ENCODE results near the gene SV2C. TPM values are rescaled to one million over a fixed set of nuclear protein-coding genes. Genes with fewer than 3 reads are reported as not detected.

SV2C gene
- total RNA-seq, 1 donor from 2014 or later = 3.4 TPM

DNA sequence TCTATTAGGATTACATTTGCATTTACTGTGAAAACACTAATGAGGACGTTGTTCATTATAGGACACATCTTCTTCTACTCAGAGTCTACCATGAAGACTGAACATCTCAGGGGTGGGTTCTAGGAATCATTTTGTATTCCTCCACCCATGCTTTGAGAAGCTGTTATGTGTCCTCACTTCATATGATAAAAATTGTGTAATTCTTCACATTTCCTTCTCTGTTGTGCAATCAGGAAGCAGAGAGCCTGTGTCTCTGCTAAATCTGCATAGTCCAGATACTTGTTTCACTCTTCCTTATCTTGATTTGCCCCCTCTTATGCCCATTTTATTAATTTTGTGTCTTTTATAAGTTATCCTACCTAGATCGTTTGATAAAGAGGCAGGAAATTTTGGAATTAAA lies 222.1 kb downstream of the SV2C start:
- H3K9me3 ChIP-seq = no peaks in the 10 kb centered on the region
- no peaks in the 10 kb centered on the region for H3K27me3 ChIP-seq
- no peak overlapping the region for H3K27ac ChIP-seq
- intact Hi-C loops (cut with DNase I) = no loop called here
- DNase-seq (ENCODE audit: extremely low spot score in 2 of 2) = no peak
- TF ChIP-seq POLR2AphosphoS5 (IDR thresholded peaks at IDR 0.05; ENCODE audit: insufficient read depth in 1 of 2, low read depth in 1 of 2) (no peak), POLR2A (IDR thresholded peaks at IDR 0.05) (no peak)
- TF ChIP-seq, protein P1, sequence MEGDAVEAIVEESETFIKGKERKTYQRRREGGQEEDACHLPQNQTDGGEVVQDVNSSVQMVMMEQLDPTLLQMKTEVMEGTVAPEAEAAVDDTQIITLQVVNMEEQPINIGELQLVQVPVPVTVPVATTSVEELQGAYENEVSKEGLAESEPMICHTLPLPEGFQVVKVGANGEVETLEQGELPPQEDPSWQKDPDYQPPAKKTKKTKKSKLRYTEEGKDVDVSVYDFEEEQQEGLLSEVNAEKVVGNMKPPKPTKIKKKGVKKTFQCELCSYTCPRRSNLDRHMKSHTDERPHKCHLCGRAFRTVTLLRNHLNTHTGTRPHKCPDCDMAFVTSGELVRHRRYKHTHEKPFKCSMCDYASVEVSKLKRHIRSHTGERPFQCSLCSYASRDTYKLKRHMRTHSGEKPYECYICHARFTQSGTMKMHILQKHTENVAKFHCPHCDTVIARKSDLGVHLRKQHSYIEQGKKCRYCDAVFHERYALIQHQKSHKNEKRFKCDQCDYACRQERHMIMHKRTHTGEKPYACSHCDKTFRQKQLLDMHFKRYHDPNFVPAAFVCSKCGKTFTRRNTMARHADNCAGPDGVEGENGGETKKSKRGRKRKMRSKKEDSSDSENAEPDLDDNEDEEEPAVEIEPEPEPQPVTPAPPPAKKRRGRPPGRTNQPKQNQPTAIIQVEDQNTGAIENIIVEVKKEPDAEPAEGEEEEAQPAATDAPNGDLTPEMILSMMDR (IDR thresholded peaks at IDR 0.05) = no peak
- no peak overlapping the region for H3K4me3 ChIP-seq
- no peaks in the 10 kb centered on the region for H3K4me1 ChIP-seq
- no peaks in the 10 kb centered on the region for H3K36me3 ChIP-seq

DNA sequence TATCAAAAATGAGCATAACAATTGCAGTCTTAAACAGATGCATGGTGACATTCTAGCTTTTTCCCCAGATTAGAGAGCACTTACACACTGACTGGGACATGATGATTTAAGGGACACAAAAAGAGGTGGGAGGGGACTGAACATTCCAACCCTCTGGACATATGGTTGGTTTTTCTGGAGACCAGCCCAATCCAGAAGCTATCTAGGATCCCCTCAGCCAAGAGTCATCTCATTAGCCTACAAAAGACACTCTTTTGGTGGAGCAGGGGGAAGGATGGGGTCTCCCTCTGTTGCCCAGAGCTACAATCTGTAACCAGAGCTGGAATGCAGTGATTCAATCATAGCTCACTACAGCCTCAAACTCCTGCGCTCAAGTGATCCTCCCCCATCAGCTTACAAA lies 222.6 kb downstream of the SV2C start:
- Histone ChIP-seq H3K4me1 (no peaks in the 10 kb centered on the region), H3K9me3 (no peaks in the 10 kb centered on the region), H3K27me3 (no peaks in the 10 kb centered on the region), H3K4me3 (no peak overlapping the region), H3K36me3 (no peaks in the 10 kb centered on the region), H3K27ac (no peak overlapping the region)
- intact Hi-C loops (cut with DNase I) = no loop called here
- TF ChIP-seq POLR2AphosphoS5 (IDR thresholded peaks at IDR 0.05; ENCODE audit: insufficient read depth in 1 of 2, low read depth in 1 of 2) (no peak), POLR2A (IDR thresholded peaks at IDR 0.05) (no peak)
- TF ChIP-seq, protein P1 (IDR thresholded peaks at IDR 0.05) = no peak
- no peak for DNase-seq (ENCODE audit: extremely low spot score in 2 of 2)

DNA sequence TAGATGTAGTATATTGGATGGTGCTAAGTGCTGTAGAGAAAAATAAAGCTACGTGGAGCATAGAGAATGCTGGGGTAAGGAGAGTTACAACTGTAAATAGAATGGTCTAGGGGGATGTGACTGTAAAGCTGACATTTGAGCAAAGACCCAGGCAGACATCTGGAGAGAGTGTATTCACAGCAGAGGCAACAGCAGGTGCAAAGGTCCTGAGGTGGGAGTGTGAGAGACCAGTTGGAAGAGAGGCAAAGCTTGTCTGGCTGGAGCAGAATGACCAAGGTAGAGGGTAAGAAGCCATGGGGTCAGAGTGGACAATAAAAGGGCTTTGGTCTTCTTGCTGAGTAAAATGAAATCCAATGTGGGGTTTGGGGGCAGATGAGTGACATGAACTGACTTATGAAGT lies 227.0 kb downstream of the SV2C start:
- H3K36me3 ChIP-seq = no peaks in the 10 kb centered on the region
- H3K9me3 ChIP-seq = no peaks in the 10 kb centered on the region
- no peak overlapping the region for H3K4me3 ChIP-seq
- no peak for DNase-seq (ENCODE audit: extremely low spot score in 2 of 2)
- no peaks in the 10 kb centered on the region for H3K4me1 ChIP-seq
- no peak overlapping the region for H3K27ac ChIP-seq
- intact Hi-C loops (cut with DNase I) = no loop called here
- H3K27me3 ChIP-seq = no peaks in the 10 kb centered on the region
- TF ChIP-seq POLR2A (IDR thresholded peaks at IDR 0.05) (no peak), POLR2AphosphoS5 (IDR thresholded peaks at IDR 0.05; ENCODE audit: insufficient read depth in 1 of 2, low read depth in 1 of 2) (no peak)
- TF ChIP-seq, protein P1 (IDR thresholded peaks at IDR 0.05) = no peak

DNA sequence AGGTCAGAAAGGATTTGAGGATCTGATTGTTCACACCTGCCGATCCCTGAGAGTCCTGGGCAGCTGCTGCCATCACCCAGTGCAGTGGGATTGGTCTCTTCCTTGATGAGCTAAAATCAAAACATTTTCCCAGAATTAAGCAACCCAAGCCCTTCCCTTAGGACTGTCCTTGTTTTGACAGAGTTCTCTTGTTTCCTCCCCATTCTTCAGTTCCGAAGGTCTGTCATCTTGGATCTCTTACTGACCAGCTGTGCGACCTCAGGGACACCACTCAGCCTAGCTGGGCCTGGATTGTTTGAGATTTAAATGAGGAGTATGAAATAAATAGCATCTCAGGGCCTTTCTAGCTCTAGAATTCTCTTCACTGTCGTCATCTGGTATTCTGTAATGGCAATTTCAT lies 229.6 kb downstream of the SV2C start:
- DNase-seq (ENCODE audit: extremely low spot score in 2 of 2) = no peak

DNA sequence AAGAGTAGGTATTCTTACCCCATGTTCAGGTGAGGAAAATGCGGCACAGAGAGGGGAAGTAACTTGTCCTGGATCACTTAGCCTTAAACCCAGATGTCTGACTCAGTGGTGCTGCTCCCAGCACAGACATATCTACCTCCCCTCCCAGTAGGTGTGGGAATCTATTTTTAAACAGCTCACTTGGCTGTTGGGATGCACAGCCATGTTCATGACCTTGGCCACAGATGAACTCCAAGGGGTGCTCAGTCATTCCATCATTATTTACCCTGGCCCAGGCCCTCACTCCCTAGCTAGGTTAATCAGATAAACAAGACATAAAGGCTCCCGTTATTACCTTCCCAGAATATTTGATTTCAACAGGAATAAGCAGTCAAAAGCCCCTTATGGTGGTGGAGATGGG lies 231.5 kb downstream of the SV2C start:
- Histone ChIP-seq H3K9me3 (no peaks in the 10 kb centered on the region), H3K4me3 (no peak overlapping the region), H3K27me3 (no peaks in the 10 kb centered on the region), H3K36me3 (no peaks in the 10 kb centered on the region), H3K4me1 (no peaks in the 10 kb centered on the region), H3K27ac (no peak overlapping the region)
- intact Hi-C loops (cut with DNase I) = no loop called here
- TF ChIP-seq POLR2A (IDR thresholded peaks at IDR 0.05) (no peak), POLR2AphosphoS5 (IDR thresholded peaks at IDR 0.05; ENCODE audit: insufficient read depth in 1 of 2, low read depth in 1 of 2) (no peak)
- TF ChIP-seq, protein P1 (IDR thresholded peaks at IDR 0.05) = no peak
- no peak for DNase-seq (ENCODE audit: extremely low spot score in 2 of 2)

More for the DNA sequence above, 229.6 kb downstream of the SV2C start:
- no peak overlapping the region for H3K27ac ChIP-seq
- no peaks in the 10 kb centered on the region for H3K4me1 ChIP-seq
- TF ChIP-seq POLR2A (IDR thresholded peaks at IDR 0.05) (no peak), POLR2AphosphoS5 (IDR thresholded peaks at IDR 0.05; ENCODE audit: insufficient read depth in 1 of 2, low read depth in 1 of 2) (no peak)
- TF ChIP-seq, protein P1 (IDR thresholded peaks at IDR 0.05) = no peak
- H3K4me3 ChIP-seq = no peak overlapping the region
- no peaks in the 10 kb centered on the region for H3K9me3 ChIP-seq
- intact Hi-C loops (cut with DNase I) = no loop called here
- no peaks in the 10 kb centered on the region for H3K27me3 ChIP-seq
- no peaks in the 10 kb centered on the region for H3K36me3 ChIP-seq

Data from vagina (tissue), 2 donors.